ENCODE measurements around the gene PTCRA. TPM values are rescaled to one million over a fixed set of nuclear protein-coding genes. Genes with fewer than 3 reads are reported as not detected.
"Not testable (repeated sequence)": the region's sequence is repeated elsewhere in the genome, so short reads cannot be mapped to it uniquely, and the experiment has no call there.

PTCRA gene
- total RNA-seq, 1 donor from 2014 or later = not detected

DNA sequence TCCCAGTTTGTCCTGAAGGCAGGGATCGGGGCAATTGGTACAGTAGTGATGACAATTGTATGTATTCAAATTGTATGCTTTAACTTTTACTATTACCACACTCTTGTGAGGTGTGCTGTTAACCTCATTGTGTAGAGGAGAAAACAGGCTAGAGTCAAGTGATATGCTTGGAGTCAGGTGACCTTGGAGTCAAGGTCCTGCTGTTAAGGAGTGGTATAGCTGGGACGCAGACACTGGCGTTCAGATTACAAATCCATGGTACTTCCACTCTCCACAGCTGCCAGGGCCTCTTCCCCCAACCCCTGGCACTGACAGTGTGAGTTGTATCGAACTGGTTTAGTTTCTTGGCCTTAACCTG, 23.9 kb downstream of the PTCRA start:
- H3K4me3 Mint-ChIP-seq = no peak overlapping the region
- H3K36me3 Mint-ChIP-seq = peaks cover 11% of the 10 kb centered on the region
- TF ChIP-seq, protein P1, sequence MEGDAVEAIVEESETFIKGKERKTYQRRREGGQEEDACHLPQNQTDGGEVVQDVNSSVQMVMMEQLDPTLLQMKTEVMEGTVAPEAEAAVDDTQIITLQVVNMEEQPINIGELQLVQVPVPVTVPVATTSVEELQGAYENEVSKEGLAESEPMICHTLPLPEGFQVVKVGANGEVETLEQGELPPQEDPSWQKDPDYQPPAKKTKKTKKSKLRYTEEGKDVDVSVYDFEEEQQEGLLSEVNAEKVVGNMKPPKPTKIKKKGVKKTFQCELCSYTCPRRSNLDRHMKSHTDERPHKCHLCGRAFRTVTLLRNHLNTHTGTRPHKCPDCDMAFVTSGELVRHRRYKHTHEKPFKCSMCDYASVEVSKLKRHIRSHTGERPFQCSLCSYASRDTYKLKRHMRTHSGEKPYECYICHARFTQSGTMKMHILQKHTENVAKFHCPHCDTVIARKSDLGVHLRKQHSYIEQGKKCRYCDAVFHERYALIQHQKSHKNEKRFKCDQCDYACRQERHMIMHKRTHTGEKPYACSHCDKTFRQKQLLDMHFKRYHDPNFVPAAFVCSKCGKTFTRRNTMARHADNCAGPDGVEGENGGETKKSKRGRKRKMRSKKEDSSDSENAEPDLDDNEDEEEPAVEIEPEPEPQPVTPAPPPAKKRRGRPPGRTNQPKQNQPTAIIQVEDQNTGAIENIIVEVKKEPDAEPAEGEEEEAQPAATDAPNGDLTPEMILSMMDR (conservative IDR thresholded peaks at IDR 0.05) = no peak
- no peaks in the 10 kb centered on the region for H3K9me3 Mint-ChIP-seq
- DNase-seq (ENCODE audit: extremely low spot score, unreplicated experiment) = no peak
- no peak overlapping the region for H3K27ac Mint-ChIP-seq
- H3K4me1 Mint-ChIP-seq (ENCODE audit: unreplicated experiment) = no peaks in the 10 kb centered on the region
- H3K27me3 Mint-ChIP-seq = no peaks in the 10 kb centered on the region

DNA sequence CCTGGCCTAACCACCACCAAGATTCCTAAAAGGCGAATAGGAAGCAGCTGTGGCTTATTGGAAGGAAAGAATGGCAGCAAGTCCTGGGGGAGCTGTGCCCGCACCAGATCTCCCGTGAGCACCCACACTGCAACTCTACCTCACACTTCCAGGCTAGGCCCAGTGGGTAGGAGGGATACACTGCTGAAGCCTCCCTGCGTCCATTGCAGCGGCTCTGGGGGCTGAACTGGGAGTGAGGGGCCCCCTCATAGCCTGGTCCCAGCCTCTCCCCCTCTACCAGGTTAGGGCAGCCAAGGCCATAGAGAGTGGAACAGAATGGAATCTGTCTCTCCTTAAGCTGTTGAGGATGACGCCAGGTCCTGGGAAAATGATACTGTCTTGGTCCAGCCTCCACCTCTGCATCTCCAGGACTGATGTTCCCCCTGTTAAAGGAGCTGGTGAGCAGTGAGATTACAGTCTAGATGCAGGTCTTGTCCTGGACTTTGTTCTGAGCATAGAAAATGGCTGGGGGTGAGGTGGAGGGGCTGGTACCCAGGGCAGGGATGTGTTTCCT, 24.7 kb downstream of the PTCRA start:
- H3K4me1 Mint-ChIP-seq (ENCODE audit: unreplicated experiment) = no peaks in the 10 kb centered on the region

GRCh38 chr6:42941356-42941755, 25.5 kb downstream of the PTCRA start:
- H3K4me1 Mint-ChIP-seq (ENCODE audit: unreplicated experiment); H3K27me3 Mint-ChIP-seq; H3K9me3 Mint-ChIP-seq; H3K27ac Mint-ChIP-seq; DNase-seq (ENCODE audit: extremely low spot score, unreplicated experiment); H3K4me3 Mint-ChIP-seq; H3K36me3 Mint-ChIP-seq: not testable (repeated sequence)

More for the DNA sequence above, 24.7 kb downstream of the PTCRA start:
- Mint-ChIP-seq H3K27me3 (no peaks in the 10 kb centered on the region), H3K36me3 (peaks cover 11% of the 10 kb centered on the region), H3K9me3 (no peaks in the 10 kb centered on the region), H3K27ac (no peak overlapping the region), H3K4me3 (no peak overlapping the region)
- TF ChIP-seq, protein P1 (conservative IDR thresholded peaks at IDR 0.05) = no peak
- no peak for DNase-seq (ENCODE audit: extremely low spot score, unreplicated experiment)

DNA sequence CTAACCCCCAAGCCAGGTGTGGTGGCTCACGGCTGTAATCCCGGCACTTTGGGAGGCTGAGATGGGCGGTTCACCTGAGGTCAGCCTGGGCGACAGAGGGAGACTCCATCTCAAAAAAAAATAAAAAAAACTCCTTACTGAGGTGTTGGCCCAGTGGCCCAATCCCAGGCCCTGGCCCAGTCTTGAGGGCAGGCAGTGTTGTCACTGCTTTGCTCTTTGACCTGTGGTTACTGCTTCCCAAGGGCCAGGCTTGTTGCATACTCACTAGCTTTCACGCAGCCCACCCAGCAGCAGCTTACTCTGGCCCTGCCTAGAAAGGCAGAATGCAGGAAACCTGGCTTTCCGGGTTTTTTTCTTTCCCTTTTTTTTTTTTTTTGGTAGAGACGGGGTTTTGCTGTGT, 26.6 kb downstream of the PTCRA start:
- Mint-ChIP-seq H3K27me3 (no peaks in the 10 kb centered on the region), H3K27ac (peak overlapping the region; percentile 23), H3K9me3 (no peaks in the 10 kb centered on the region), H3K4me1 (ENCODE audit: unreplicated experiment) (no peaks in the 10 kb centered on the region), H3K4me3 (no peak overlapping the region), H3K36me3 (peaks cover 4% of the 10 kb centered on the region)
- TF ChIP-seq, protein P1 (conservative IDR thresholded peaks at IDR 0.05) = no peak
- DNase-seq (ENCODE audit: extremely low spot score, unreplicated experiment) = no peak

DNA sequence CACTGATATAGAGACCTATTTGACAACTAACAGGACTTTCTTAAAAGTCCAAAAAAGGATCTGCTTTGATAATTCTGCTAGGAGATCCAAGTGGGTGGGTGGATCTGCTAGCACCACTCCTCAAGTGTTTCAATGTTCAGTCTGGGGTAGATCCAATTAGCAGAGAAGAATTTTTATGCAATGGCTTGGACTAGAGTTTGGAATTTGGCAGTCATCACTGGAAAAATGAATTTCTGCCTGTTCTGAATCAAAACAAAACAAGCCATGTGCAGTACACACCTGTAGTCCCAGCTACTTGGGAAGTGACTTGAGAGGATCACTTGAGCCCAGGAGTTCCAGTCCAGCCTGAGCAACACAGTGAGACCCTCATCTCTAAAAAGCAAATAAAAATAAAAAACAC, 32.1 kb downstream of the PTCRA start:
- no peaks in the 10 kb centered on the region for H3K27me3 Mint-ChIP-seq
- no peak for DNase-seq (ENCODE audit: extremely low spot score, unreplicated experiment)
- H3K27ac Mint-ChIP-seq = no peak overlapping the region
- H3K9me3 Mint-ChIP-seq = no peaks in the 10 kb centered on the region
- H3K4me1 Mint-ChIP-seq (ENCODE audit: unreplicated experiment) = peaks cover 4% of the 10 kb centered on the region
- no peaks in the 10 kb centered on the region for H3K36me3 Mint-ChIP-seq
- H3K4me3 Mint-ChIP-seq = no peak overlapping the region
- TF ChIP-seq, protein P1 (conservative IDR thresholded peaks at IDR 0.05) = no peak

DNA sequence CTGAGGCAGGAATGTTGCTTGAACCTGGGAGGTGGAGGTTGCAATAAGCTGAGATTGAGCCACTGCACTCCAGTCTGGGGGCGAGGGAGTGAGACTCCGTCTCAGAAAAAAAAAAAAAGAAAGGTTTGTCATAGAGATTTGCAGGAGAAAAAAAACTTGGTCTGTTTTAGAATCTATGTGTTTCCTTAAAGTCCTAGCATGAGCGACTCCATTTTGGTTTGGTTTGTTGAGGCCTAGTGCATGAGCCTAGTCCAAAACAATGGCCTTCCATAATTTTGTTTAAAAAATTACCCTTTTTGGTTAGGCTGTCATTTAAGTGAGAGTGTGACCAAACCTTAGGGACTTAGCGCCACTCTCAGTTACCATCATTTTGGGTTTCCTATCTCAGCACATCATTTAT, 36.5 kb downstream of the PTCRA start:
- Mint-ChIP-seq H3K27ac (no peak overlapping the region), H3K9me3 (no peaks in the 10 kb centered on the region), H3K36me3 (no peaks in the 10 kb centered on the region), H3K4me3 (no peak overlapping the region), H3K27me3 (no peaks in the 10 kb centered on the region), H3K4me1 (ENCODE audit: unreplicated experiment) (peaks cover 4% of the 10 kb centered on the region)
- TF ChIP-seq, protein P1 (conservative IDR thresholded peaks at IDR 0.05) = no peak
- DNase-seq (ENCODE audit: extremely low spot score, unreplicated experiment) = no peak

GRCh38 chr6:42954405-42954804, 38.6 kb downstream of the PTCRA start:
- not testable (repeated sequence) for H3K36me3 Mint-ChIP-seq; H3K4me3 Mint-ChIP-seq; DNase-seq (ENCODE audit: extremely low spot score, unreplicated experiment); H3K27me3 Mint-ChIP-seq; H3K4me1 Mint-ChIP-seq (ENCODE audit: unreplicated experiment); H3K9me3 Mint-ChIP-seq; H3K27ac Mint-ChIP-seq
